ENCODE results near the gene ULK1.

The ULK1 gene

GRCh38 chr12:131907379-131908091, 13.1 kb downstream of the ULK1 start:
- DNase-seq (ENCODE audit: low read depth, low spot score) = no peak

GRCh38 chr12:131908092-131909080, 14.0 kb downstream of the ULK1 start:
- DNase-seq (ENCODE audit: low read depth, low spot score) = no peak

DNA sequence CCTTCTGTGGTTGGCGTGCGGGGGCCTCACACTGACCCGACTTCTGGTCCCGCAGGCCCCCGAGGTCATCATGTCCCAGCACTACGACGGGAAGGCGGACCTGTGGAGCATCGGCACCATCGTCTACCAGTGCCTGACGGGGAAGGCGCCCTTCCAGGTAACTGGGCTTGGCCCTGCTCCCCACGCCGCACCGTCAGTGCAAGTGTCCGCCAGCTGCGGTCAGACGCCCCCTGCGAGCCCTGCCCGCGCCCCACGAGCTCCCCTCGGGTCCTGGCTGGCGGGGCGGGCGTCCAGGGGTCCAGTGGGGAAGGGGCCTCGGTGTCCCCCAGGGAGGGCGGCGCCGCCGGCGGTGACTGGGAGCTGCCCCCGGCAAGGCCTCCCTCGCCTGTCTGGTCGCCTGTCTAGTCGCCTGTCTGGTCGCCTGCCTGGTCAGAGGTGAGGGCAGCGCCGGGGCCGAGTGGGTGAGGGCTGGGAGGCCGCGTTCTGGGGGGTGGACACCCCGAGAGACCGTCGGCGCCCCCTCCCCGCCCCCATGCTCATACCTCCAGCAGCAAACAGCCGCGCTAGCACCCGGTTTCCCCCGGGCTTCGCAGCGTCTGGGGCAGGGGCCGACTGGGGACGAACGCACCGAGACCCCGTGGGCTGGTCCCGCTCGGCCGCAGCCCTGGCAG, 14.8 kb downstream of the ULK1 start:
- no peak for DNase-seq (ENCODE audit: low read depth, low spot score)

GRCh38 chr12:131909752-131910219, 15.4 kb downstream of the ULK1 start:
- DNase-seq (ENCODE audit: low read depth, low spot score) = no peak

DNA sequence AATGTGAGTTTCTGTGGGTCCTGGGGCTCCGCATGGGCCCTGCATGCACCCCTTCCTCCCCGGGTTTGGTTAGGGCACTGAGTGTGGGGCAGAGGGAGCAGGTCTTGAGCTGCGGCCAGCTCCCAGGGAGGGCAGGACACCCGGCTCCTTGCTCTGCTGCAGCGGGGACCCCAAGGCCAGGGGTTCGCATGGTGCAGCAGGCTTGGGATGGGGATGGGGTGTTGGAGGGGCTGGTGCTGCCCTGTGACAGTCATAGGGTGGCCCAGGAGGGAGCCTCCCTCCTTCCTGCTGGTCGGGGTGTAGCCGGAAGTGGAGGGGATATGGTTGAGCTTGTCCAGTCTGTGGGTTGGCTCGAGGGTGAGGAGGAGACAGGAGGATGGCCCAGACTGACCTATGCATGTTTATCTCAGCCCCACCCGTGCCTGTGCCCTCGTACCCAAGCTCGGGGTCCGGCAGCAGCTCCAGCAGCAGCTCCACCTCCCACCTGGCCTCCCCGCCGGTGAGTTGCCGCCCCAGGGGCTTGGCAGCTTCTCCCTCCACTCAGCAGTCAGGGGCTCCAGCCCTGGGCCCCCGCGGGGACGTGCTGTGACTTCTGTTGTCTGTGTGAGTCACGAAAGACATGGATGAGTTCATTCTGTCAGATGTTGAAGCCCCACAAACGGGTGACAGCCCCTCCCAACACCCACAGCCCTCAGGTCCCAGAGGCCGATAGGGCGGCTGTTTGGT, 16.0 kb downstream of the ULK1 start:
- DNase-seq (ENCODE audit: low read depth, low spot score) = no peak

- no peak for DNase-seq (ENCODE audit: low read depth, low spot score)
Measured at GRCh38 chr12:131911028-131911650, 16.7 kb downstream of the ULK1 start.

- no peak for DNase-seq (ENCODE audit: low read depth, low spot score)
Measured at GRCh38 chr12:131911851-131912477, 17.5 kb downstream of the ULK1 start.

GRCh38 chr12:131912518-131913274, 18.3 kb downstream of the ULK1 start:
- DNase-seq (ENCODE audit: low read depth, low spot score) = no peak

DNA sequence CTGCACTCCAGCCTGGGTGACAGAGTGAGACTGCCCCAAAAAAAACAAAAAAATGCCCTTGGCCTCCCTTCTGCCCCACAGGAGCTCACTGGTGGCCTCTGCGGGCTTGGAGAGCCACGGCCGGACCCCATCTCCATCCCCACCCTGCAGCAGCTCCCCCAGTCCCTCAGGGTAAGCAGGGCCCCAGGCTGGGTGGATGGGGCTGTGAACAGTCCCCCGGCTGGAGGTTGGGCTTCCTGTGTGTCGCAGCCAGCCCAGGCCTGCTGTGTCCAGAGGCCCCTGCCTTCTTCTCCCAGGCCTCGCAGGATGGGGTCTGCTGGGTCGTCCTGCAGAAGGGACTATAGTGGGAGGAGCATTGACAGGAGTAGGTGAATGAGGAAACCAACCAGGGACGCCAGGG, 19.2 kb downstream of the ULK1 start:
- no peak for DNase-seq (ENCODE audit: low read depth, low spot score)

- DNase-seq (ENCODE audit: low read depth, low spot score) = no peak
Measured at GRCh38 chr12:131914179-131914702, 19.8 kb downstream of the ULK1 start.

DNA sequence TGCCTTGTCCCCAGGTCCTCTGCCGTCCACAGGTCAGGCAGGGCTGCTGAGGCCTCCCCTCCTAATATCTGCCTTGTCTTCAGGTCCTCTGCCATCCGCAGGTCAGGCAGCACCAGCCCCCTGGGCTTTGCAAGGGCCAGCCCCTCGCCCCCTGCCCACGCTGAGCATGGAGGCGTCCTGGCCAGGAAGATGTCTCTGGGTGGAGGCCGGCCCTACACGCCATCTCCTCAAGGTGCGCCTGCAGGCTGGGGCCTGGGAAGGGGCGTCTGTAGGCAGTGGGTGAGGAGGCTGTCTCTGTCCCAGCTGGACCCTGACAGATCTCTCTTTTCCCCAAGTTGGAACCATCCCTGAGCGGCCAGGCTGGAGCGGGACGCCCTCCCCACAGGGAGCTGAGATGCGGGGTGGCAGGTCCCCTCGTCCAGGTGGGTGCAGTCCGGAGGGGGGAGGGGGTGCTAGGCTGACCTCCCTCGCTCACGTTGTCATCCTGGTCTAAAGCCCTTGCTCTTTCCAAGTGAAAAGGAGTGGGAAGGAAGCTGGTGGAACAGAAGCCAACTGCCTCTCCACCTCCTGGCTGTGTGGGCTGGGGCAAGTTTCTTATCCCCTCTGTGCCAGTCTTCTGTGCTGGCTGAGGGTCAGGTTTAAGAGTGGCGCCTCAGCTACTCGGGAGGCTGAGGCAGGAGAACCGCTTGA, 20.7 kb downstream of the ULK1 start:
- DNase-seq (ENCODE audit: low read depth, low spot score) = no peak

DNA sequence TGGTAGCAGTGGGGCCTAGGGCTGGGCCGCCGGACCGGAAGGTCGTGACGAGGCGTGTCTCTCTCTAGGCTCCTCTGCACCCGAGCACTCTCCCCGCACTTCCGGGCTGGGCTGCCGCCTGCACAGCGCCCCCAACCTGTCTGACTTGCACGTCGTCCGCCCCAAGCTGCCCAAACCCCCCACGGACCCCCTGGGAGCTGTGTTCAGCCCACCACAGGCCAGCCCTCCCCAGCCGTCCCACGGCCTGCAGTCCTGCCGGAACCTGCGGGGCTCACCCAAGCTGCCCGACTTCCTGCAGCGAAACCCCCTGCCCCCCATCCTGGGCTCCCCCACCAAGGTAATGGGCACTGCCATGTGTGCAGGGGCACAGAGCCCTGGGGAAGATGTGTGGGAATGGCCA, 21.4 kb downstream of the ULK1 start:
- DNase-seq (ENCODE audit: low read depth, low spot score) = no peak

GRCh38 chr12:131916306-131917138, 22.1 kb downstream of the ULK1 start:
- no peak for DNase-seq (ENCODE audit: low read depth, low spot score)

DNA sequence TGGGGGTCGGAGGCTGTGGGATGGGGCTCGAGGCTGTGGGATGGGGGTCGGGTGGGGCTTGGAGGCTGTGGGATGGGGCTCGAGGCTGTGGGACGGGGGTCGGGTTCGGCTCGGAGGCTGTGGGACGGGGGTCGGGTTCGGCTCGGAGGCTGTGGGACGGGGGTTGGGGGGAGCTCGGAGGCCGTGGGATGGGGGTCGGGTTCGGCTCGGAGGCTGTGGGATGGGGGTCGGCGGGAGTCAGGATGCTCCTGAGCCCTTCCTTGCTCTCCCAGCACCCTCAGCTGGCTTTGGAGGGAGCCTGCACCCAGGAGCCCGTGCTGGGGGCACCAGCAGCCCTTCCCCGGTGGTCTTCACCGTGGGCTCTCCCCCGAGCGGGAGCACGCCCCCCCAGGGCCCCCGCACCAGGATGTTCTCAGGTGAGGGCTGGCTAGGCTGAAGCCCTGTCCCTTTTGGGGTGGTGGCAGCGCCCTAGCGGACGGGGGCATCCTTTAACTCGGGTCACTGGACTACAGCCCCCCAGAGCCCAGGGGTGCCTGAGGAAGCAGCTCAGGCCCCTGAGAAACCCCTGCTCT, 22.8 kb downstream of the ULK1 start:
- DNase-seq (ENCODE audit: low read depth, low spot score) = no peak

DNA sequence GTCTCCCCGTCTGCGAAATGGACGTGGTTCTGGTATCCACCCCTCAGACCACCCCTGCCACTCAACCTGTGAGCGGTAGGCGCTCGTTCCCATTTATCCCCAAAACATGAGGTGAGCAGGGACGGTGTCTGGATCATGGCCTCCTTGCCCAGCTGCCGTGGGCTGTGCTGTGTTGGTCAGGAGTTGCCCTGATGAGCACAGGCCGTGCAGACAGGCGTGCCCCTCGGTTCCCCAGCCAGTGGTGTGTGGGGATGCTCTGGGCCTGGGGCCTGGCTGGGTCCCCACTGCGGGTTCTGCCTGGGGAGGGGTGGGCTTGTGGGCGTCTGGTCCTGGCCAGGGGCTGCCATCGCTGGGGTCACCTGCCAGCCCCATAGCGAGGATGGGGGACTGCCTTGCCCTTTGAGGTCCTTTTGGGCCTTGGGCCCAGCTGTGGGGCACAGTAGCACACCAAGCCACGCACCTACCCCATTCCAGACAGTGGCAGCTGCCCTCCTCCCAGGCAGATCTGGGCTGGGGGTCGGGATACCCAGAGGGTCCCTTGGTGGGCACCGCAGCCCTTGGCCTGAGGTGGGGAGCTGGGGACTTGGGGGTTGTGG, 23.4 kb downstream of the ULK1 start:
- DNase-seq (ENCODE audit: low read depth, low spot score) = no peak

DNA sequence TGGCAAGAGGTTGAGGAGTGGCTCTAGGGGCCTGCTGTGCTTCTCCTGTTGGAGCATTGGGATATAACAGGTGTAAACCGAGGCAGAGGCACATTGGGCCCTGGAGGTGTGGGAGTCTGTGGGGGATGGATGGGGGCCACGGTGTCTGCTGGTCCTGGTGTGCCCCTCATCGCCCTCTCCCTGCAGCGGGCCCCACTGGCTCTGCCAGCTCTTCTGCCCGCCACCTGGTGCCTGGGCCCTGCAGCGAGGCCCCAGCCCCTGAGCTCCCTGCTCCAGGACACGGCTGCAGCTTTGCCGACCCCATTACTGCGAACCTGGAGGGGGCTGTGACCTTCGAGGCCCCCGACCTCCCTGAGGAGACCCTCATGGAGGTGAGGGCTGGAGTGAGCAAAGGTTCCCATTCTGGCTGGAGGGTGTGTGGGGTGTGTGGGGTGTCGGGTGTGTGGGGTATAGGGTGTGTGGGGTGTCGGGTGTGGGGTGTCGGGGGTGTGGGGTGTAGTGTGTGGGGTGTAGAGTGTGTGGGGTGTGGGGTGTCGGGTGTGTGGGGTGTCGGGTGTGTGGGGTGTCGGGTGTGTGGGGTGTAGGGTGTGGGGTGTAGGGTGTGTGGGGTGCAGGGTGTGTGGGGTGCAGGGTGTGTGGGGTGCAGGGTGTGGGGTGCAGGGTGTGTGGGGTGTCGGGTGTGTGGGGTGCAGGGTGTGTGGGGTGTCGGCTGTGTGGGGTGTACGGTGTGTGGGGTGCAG, 24.1 kb downstream of the ULK1 start:
- no peak for DNase-seq (ENCODE audit: low read depth, low spot score)

DNA sequence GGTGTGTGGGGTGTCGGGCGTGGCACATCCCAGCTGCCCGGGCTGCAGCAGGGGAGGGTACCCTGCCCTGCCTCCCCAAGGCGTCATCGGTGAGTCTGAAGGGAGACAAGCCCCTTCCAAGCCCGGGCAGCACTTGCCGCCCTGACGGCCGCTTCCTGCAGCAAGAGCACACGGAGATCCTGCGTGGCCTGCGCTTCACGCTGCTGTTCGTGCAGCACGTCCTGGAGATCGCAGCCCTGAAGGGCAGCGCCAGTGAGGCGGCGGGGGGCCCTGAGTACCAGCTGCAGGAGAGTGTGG, 24.6 kb downstream of the ULK1 start:
- no peak for DNase-seq (ENCODE audit: low read depth, low spot score)

Measured in iPS DF 19.7 (cell line).